Measurements from ENCODE around the gene DLX6.

DNA sequence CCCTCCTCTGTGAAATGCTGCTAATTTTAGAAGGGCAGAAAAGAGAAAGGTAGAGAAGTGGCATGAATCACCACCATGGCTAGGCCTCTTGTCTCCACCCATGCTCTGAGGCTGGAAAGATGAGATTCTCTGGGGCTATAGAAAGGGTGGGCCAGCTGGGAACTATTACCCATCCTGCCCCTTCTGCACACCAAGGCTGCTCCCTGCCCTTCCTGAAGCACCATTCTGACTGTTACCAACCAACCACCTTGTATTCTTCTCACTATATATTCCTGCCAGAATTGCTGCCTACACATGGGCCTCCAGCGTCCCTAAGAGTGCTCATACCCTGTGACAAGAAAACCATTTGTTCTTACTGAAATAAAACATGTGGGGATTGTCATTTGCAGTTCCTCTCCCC, 11.4 kb upstream of the DLX6 start:
- TF ChIP-seq, protein P1, sequence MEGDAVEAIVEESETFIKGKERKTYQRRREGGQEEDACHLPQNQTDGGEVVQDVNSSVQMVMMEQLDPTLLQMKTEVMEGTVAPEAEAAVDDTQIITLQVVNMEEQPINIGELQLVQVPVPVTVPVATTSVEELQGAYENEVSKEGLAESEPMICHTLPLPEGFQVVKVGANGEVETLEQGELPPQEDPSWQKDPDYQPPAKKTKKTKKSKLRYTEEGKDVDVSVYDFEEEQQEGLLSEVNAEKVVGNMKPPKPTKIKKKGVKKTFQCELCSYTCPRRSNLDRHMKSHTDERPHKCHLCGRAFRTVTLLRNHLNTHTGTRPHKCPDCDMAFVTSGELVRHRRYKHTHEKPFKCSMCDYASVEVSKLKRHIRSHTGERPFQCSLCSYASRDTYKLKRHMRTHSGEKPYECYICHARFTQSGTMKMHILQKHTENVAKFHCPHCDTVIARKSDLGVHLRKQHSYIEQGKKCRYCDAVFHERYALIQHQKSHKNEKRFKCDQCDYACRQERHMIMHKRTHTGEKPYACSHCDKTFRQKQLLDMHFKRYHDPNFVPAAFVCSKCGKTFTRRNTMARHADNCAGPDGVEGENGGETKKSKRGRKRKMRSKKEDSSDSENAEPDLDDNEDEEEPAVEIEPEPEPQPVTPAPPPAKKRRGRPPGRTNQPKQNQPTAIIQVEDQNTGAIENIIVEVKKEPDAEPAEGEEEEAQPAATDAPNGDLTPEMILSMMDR (IDR thresholded peaks at IDR 0.05), result no peak
- TF ChIP-seq POLR2A (IDR thresholded peaks at IDR 0.05), result no peak
